Neuronal stem cell (in vitro differentiated cells): ENCODE measurements around the gene MS4A18.

Experiments used
- DNase-seq: peaks from one replicate; pipeline ENCODE4 v3.0.0-alpha.2; 2013; ENCODE audit warnings: low spot score
- H2AFZ ChIP-seq: one replicate; pipeline ENCODE4 v1.6.1; 2013; ENCODE audit warnings: mild to moderate bottlenecking, low read length, inconsistent platforms
- H2AK5ac ChIP-seq: 2 replicates; pipeline ENCODE4 v1.6.1; 2013; ENCODE audit warnings: low read depth, mild to moderate bottlenecking, inconsistent platforms, low read length, moderate library complexity, mixed read lengths
- H2BK120ac ChIP-seq: 2 replicates; pipeline ENCODE4 v1.6.1; 2013; ENCODE audit warnings: low read depth, mild to moderate bottlenecking, inconsistent platforms, low read length, moderate library complexity, mixed read lengths
- H2BK12ac ChIP-seq: one replicate; pipeline ENCODE4 v1.6.1; 2013; ENCODE audit warnings: low read length, inconsistent platforms
- H2BK15ac ChIP-seq: 2 replicates; pipeline ENCODE4 v1.6.1; 2013; ENCODE audit warnings: mild to moderate bottlenecking, low read length, inconsistent platforms, mixed read lengths
- H2BK5ac ChIP-seq: one replicate; pipeline ENCODE4 v1.6.1; 2013; ENCODE audit warnings: inconsistent platforms, mild to moderate bottlenecking, low read length, moderate library complexity
- H3K14ac ChIP-seq: one replicate; pipeline ENCODE4 v1.6.1; 2013; ENCODE audit warnings: low read length, inconsistent platforms
- H3K18ac ChIP-seq: 2 replicates; pipeline ENCODE4 v1.6.1; 2013; ENCODE audit warnings: low read length, inconsistent platforms
- H3K23ac ChIP-seq: 2 replicates; pipeline ENCODE4 v1.6.1; 2013; ENCODE audit warnings: low read depth, mild to moderate bottlenecking, mixed read lengths, low read length, inconsistent platforms; ENCODE audit not compliant: poor library complexity
- H3K27ac ChIP-seq: replicated peaks from 3 replicates; pipeline ENCODE4 v1.5.1; 2013; ENCODE audit warnings: low read length, inconsistent platforms
- H3K27me3 ChIP-seq, 3 experiments: 2 replicates each; pipeline ENCODE4 v1.6.1; 2013; ENCODE audit warnings: low read length in 3 of 3, mild to moderate bottlenecking in 2 of 3, inconsistent platforms in 1 of 3, low read depth in 1 of 3, mixed read lengths in 1 of 3, moderate library complexity in 1 of 3; ENCODE audit not compliant: control insufficient read depth in 3 of 3, insufficient read depth in 3 of 3
- H3K36me3 ChIP-seq, 2 donors: replicated peaks in 1 of 2; 2 replicates each; pipeline ENCODE4 v1.6.1; 2013; ENCODE audit warnings: low read length in 2 of 2; ENCODE audit not compliant: control insufficient read depth in 2 of 2, insufficient read depth in 2 of 2
- H3K4ac ChIP-seq: 2 replicates; pipeline ENCODE4 v1.6.1; 2013; ENCODE audit warnings: inconsistent platforms, mild to moderate bottlenecking, low read length, moderate library complexity
- H3K4me1 ChIP-seq, 2 donors: 1 replicate in 1 of 2; 2 replicates in 1 of 2; pipeline ENCODE4 v1.6.1; 2013; ENCODE audit warnings: low read length in 2 of 2, low read depth in 1 of 2; ENCODE audit not compliant: control insufficient read depth in 2 of 2, insufficient read depth in 1 of 2
- H3K4me2 ChIP-seq: one replicate; pipeline ENCODE4 v1.6.1; 2013; ENCODE audit warnings: mild to moderate bottlenecking, low read length, inconsistent platforms; ENCODE audit not compliant: insufficient read depth, poor library complexity, severe bottlenecking
- H3K4me3 ChIP-seq, 2 donors: 2 replicates each; pipeline ENCODE4 v1.5.1; 2013; ENCODE audit warnings: low read length in 2 of 2, mild to moderate bottlenecking in 2 of 2, inconsistent platforms in 1 of 2, moderate library complexity in 1 of 2
- H3K79me1 ChIP-seq: one replicate; pipeline ENCODE4 v1.6.1; 2013; ENCODE audit warnings: low read depth, mild to moderate bottlenecking, inconsistent platforms, low read length, moderate library complexity
- H3K9ac ChIP-seq: one replicate; pipeline ENCODE4 v1.6.1; 2013; ENCODE audit warnings: mild to moderate bottlenecking, low read depth, low read length, inconsistent platforms; ENCODE audit not compliant: poor library complexity
- H3K9me3 ChIP-seq, 2 donors: replicated peaks in 1 of 2; 2 replicates each; pipeline versions ENCODE3 to v1.6.1; 2013; ENCODE audit warnings: low read length in 2 of 2, mild to moderate bottlenecking in 2 of 2, inconsistent platforms in 1 of 2, low read depth in 1 of 2, mixed read lengths in 1 of 2, moderate library complexity in 1 of 2; ENCODE audit not compliant: control insufficient read depth in 2 of 2, insufficient read depth in 1 of 2
- H4K8ac ChIP-seq: one replicate; pipeline ENCODE4 v1.6.1; 2013; ENCODE audit warnings: low read depth, mild to moderate bottlenecking, inconsistent platforms, low read length, moderate library complexity
- H4K91ac ChIP-seq: one replicate; pipeline ENCODE4 v1.6.1; 2013; ENCODE audit warnings: low read length, low read depth, mild to moderate bottlenecking, inconsistent platforms; ENCODE audit not compliant: poor library complexity
- WGBS, 2 donors: extraction: QIAGEN DNeasy Blood & Tissue Kit; methylation state at CpG; one replicate each; pipeline ENCODE4 v1.1.7; 2013; ENCODE audit warnings: missing lambda C conversion rate in 2 of 2, mixed read lengths in 1 of 2; ENCODE audit not compliant: insufficient read length in 2 of 2, insufficient replicate concordance in 1 of 2; ENCODE audit errors: extremely low coverage in 2 of 2; 5-methylcytosine and 5-hydroxymethylcytosine counted together

Gene MS4A18

DNA sequence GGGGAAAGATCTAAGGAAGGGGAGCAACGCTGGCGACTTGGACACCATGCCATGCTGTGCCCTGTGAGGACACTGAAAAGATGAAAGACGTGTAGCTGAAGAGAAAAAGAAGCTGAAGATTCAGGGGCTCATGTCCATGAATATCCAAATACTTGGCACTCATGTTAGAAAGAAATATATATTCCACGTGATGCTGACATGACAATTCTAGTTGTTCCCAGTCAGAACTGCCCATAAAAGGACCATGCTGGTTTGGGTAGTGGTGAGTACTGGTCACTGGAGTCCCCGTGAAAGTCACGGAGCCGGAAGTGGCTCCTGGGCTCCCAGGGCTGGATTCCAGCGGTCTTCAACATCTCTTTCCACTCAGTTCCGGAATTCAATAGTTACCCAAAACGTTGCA lies 42.0 kb downstream of the MS4A18 start:
- H3K4ac ChIP-seq: no peak overlapping the region
- H4K8ac ChIP-seq: no peak overlapping the region
- H3K36me3 ChIP-seq: no peaks in the 10 kb centered on the region
- H3K9ac ChIP-seq: no peak overlapping the region
- no peaks in the 10 kb centered on the region for H3K79me1 ChIP-seq
- no peak overlapping the region for H2BK15ac ChIP-seq
- H3K4me2 ChIP-seq: no peak overlapping the region
- no peak overlapping the region for H3K18ac ChIP-seq
- no peak overlapping the region for H2BK5ac ChIP-seq
- H3K27me3 ChIP-seq: peaks cover 0 to 7% (median 0%) of the 10 kb centered on the region in 3 experiments
- no peak overlapping the region for H2BK120ac ChIP-seq
- no peak for DNase-seq
- no peak overlapping the region for H3K14ac ChIP-seq
- no peak overlapping the region for H4K91ac ChIP-seq
- no peak overlapping the region for H3K27ac ChIP-seq
- WGBS, 2 donors: no CpG with 5 or more reads among the region's 10 CpGs
- no peak overlapping the region for H3K23ac ChIP-seq
- peaks cover 0 to 2% of the 10 kb centered on the region in 2 donors for H3K4me1 ChIP-seq
- H2AK5ac ChIP-seq: no peak overlapping the region
- no peaks in the 10 kb centered on the region for H3K9me3 ChIP-seq
- H2AFZ ChIP-seq: no peak overlapping the region
- H3K4me3 ChIP-seq: no peak overlapping the region
- H2BK12ac ChIP-seq: no peak overlapping the region

DNA sequence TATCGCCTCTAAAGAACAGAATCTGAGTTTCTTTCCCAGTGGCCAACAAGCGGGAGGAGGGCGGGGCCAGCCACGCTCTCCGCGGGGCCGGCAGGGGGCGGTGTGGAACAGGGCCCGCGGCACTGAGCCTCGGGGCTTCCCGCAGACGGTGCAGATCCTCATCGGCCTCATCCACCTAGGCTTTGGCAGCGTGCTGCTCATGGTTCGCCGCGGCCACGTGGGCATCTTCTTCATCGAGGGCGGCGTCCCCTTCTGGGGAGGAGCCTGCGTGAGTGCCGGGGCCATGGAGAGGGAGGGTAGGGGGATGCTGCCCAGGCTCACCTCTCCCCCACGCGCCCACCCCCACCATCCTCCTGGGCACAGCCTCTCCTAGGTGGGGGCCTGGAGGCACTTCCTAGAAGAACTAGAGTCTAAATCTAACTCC lies 42.9 kb downstream of the MS4A18 start:
- no CpG with 5 or more reads among the region's 26 CpGs for WGBS, 2 donors
- peaks cover 0 to 2% of the 10 kb centered on the region in 2 donors for H3K4me1 ChIP-seq
- H2BK120ac ChIP-seq: no peak overlapping the region
- no peak overlapping the region for H2BK15ac ChIP-seq
- no peaks in the 10 kb centered on the region for H3K36me3 ChIP-seq
- peaks cover 0 to 6% (median 0%) of the 10 kb centered on the region in 3 experiments for H3K27me3 ChIP-seq
- no peak overlapping the region for H3K9ac ChIP-seq
- H4K91ac ChIP-seq: no peak overlapping the region
- H3K9me3 ChIP-seq: no peaks in the 10 kb centered on the region
- peak overlapping the region; percentile 59 for H3K18ac ChIP-seq
- no peak overlapping the region for H2BK12ac ChIP-seq
- DNase-seq: no peak
- H3K79me1 ChIP-seq: no peaks in the 10 kb centered on the region
- no peak overlapping the region for H3K4me3 ChIP-seq
- no peak overlapping the region for H2BK5ac ChIP-seq
- H3K27ac ChIP-seq: no peak overlapping the region
- H2AK5ac ChIP-seq: no peak overlapping the region
- no peak overlapping the region for H2AFZ ChIP-seq
- no peak overlapping the region for H3K14ac ChIP-seq
- no peak overlapping the region for H3K4me2 ChIP-seq
- no peak overlapping the region for H3K4ac ChIP-seq
- peak overlapping the region; percentile 60 for H3K23ac ChIP-seq
- no peak overlapping the region for H4K8ac ChIP-seq

DNA sequence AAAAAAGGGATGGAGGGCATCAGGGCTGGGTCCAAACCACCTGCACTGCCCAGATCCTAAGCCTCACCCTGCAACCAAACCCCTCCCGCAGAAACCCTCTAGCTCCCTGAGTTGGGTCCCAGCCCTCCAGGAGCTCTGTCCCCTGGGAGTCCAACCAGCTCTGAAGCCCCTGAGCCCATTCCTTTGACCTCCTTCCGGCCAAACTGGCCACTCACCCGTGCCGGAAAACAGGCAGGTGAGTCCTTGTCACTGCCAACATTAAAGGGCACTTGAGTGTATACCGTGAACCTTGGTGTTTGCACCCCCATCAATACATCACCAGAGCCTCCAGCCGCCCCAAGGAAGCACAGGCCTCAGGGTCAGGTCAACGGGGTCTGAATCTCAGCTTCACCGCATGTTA lies 43.7 kb downstream of the MS4A18 start:
- Histone ChIP-seq H2BK120ac (no peak overlapping the region), H2AFZ (no peak overlapping the region), H3K4me3 (no peak overlapping the region), H2AK5ac (no peak overlapping the region), H3K18ac (no peak overlapping the region), H2BK12ac (no peak overlapping the region), H3K23ac (no peak overlapping the region), H3K27me3 (peaks cover 0 to 3% (median 0%) of the 10 kb centered on the region in 3 experiments), H4K91ac (no peak overlapping the region), H3K4ac (no peak overlapping the region), H3K9ac (no peak overlapping the region), H3K4me2 (no peak overlapping the region), H3K36me3 (no peaks in the 10 kb centered on the region), H4K8ac (no peak overlapping the region), H2BK15ac (no peak overlapping the region), H3K9me3 (no peaks in the 10 kb centered on the region), H3K14ac (no peak overlapping the region), H3K79me1 (no peaks in the 10 kb centered on the region), H2BK5ac (no peak overlapping the region), H3K4me1 (no peaks in the 10 kb centered on the region), H3K27ac (no peak overlapping the region)
- DNase-seq: no peak
- WGBS, 2 donors: no CpG with 5 or more reads among the region's 8 CpGs

DNA sequence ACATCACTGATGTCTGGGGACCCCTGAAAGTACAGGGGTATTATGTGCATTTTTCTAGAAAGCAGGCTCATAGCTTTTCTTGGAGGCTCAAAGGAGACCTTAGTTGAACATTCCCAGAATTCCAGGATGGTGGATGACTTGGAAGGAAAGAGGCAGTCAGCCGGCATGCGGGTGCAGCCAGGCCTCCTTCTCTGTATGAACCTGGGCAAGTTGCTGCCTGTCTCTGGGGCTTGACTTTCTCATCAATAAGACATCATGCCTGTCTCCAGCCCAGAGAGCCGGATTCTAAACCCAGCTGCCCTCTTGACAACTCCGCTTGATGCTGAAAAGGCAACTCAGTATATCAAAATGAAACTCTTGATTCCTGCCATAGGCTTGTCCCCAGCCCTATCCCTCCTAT lies 44.8 kb downstream of the MS4A18 start:
- no peak for DNase-seq
- H3K27me3 ChIP-seq: peaks cover 0 to 3% (median 0%) of the 10 kb centered on the region in 3 experiments
- no CpG with 5 or more reads among the region's 4 CpGs for WGBS, 2 donors

More for the DNA sequence above, 44.8 kb downstream of the MS4A18 start:
- no peak overlapping the region for H4K8ac ChIP-seq
- H2BK120ac ChIP-seq: no peak overlapping the region
- no peak overlapping the region for H3K27ac ChIP-seq
- H3K14ac ChIP-seq: no peak overlapping the region
- H3K23ac ChIP-seq: no peak overlapping the region
- H2BK5ac ChIP-seq: no peak overlapping the region
- no peak overlapping the region for H3K4me2 ChIP-seq
- H2AK5ac ChIP-seq: no peak overlapping the region
- no peaks in the 10 kb centered on the region for H3K36me3 ChIP-seq
- H3K4me1 ChIP-seq: no peaks in the 10 kb centered on the region
- no peak overlapping the region for H3K4ac ChIP-seq
- no peak overlapping the region for H2AFZ ChIP-seq
- H2BK15ac ChIP-seq: no peak overlapping the region
- no peaks in the 10 kb centered on the region for H3K9me3 ChIP-seq
- no peak overlapping the region for H3K18ac ChIP-seq
- no peak overlapping the region for H2BK12ac ChIP-seq
- no peak overlapping the region for H3K4me3 ChIP-seq
- no peak overlapping the region for H3K9ac ChIP-seq
- H4K91ac ChIP-seq: no peak overlapping the region
- H3K79me1 ChIP-seq: no peaks in the 10 kb centered on the region
